ENCODE measurements around the gene ZNF618. TPM values are rescaled to one million over a fixed set of nuclear protein-coding genes. Genes with fewer than 3 reads are reported as not detected.

ZNF618 gene
- total and polyA plus RNA-seq, 9 donors = 8.2 to 28.9 (median 18.3) TPM

DNA sequence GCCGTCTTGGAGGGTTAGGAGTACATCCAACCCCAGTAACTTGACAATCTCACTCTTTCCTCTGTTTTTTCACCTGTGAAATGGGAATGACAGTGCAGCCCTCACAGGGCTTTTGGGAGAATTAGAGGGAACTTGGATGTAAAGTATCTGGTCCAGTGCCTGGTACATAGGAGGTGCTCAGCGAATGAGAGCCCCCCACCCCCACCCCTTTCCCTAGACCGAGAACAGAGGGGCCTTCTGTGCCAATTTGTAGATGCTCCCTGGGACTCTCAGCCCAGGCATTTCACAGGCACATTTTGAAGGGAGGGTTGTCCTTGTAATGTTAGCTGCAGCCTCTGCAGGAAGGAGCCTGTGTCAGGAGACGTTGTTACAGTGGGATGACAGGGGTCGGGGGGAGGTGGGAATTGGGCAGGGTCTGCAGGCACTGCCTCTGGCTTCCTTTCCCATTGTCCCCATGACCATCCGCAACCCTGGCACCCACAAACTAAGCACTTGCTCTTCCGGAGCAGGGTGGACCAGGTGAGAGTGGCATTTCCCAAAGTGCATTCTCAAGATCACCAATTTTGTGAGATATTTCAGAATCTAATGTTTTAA, 155.0 kb downstream of the ZNF618 start:
- H3K4me3 ChIP-seq = no peak overlapping the region
- H3K4me1 ChIP-seq (ENCODE audit: insufficient read depth) = peaks cover 3% of the 10 kb centered on the region
- no peaks in the 10 kb centered on the region for H3K9me3 ChIP-seq
- no peak overlapping the region for H3K27ac ChIP-seq
- H3K36me3 ChIP-seq = no peaks in the 10 kb centered on the region
- TF ChIP-seq POLR2A (IDR thresholded peaks at IDR 0.05) (no peak), CTCF (IDR thresholded peaks at IDR 0.05) (no peak), EP300 (IDR thresholded peaks at IDR 0.05) (no peak)
- no peak for DNase-seq
- no peaks in the 10 kb centered on the region for H3K27me3 ChIP-seq
- WGBS, 3 donors = 90 to 93% (median 91%) methylated on average over 7 of the region's 7 CpGs
- intact Hi-C loops (cut with DNase I) = loop anchor here in 2 of 4 donors (5.0 to 10.0 kb wide), 2 partner anchors 224 to 286 kb away; no protein-coding TSS in a partner anchor

DNA sequence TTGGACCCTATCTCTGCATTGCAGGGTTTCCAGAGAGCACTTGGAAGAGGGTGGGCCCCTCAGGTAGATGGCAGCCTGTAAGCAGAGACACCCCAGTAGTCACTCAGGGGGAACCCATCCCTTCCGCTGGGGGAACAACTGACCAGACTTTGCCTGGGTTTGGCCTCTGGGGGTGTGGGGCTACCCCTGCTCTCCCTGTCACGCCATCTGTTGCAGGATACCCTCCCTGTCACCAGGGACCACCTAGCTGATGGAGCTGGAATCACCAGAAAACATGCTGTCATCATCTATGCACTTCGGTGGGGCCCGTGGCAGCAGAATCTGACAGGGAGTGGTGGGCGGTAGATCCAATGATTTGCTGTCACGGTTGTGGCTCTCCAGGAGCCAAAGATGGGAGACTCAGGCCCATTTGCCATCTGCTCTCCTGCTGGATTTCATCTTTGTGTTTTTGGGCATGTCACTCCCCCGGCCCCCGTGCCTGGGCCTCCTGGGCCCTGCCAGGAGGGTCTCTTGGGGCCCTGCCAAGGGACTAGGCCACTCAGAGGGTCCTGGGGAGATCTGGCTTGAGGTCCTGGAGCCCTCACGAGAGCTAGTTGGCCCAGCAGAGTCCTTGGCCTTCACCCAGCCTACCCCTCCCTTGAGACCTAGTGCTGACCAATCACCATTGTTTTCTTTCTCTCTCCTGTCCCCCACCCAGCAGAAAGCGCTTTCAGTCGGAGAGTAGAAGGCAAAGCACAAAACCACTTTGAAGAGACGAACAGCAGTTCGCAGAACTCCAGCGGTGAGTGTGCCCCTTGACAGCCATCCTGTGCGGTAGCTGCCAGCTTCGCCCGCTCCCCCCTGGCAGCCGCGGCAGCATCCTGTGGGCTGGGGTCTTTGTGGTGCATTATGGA, 156.1 kb downstream of the ZNF618 start:
- no peaks in the 10 kb centered on the region for H3K36me3 ChIP-seq
- H3K4me3 ChIP-seq = no peak overlapping the region
- TF ChIP-seq CTCF (IDR thresholded peaks at IDR 0.05) (no peak), EP300 (IDR thresholded peaks at IDR 0.05) (no peak), POLR2A (IDR thresholded peaks at IDR 0.05) (no peak)
- intact Hi-C loops (cut with DNase I) = loop anchor here in 2 of 4 donors (5.0 to 10.0 kb wide), 2 partner anchors 225 to 287 kb away; no protein-coding TSS in a partner anchor
- no peaks in the 10 kb centered on the region for H3K27me3 ChIP-seq
- WGBS, 3 donors = 80 to 81% (median 81%) methylated on average over 19 of the region's 19 CpGs
- peak in 1 of 5 donors; percentile 25 for DNase-seq
- no peaks in the 10 kb centered on the region for H3K9me3 ChIP-seq
- no peak overlapping the region for H3K27ac ChIP-seq
- H3K4me1 ChIP-seq (ENCODE audit: insufficient read depth) = peaks cover 3% of the 10 kb centered on the region

GRCh38 chr9:114033397-114034103, 157.4 kb downstream of the ZNF618 start:
- Histone ChIP-seq H3K27me3 (no peaks in the 10 kb centered on the region), H3K4me3 (no peak overlapping the region), H3K27ac (no peak overlapping the region), H3K9me3 (no peaks in the 10 kb centered on the region), H3K4me1 (ENCODE audit: insufficient read depth) (peaks cover 3% of the 10 kb centered on the region), H3K36me3 (no peaks in the 10 kb centered on the region)
- peak in 4 of 5 donors; percentile 15 to 62 (median 47) for DNase-seq
- intact Hi-C loops (cut with DNase I) = loop anchor here in 2 of 4 donors (5.0 to 10.0 kb wide), 2 partner anchors 226 to 289 kb away; no protein-coding TSS in a partner anchor
- TF ChIP-seq POLR2A (IDR thresholded peaks at IDR 0.05) = no peak
- TF ChIP-seq EP300 (IDR thresholded peaks at IDR 0.05) = no peak
- peak in 1 of 3 donors; percentile 41 for TF ChIP-seq CTCF (IDR thresholded peaks at IDR 0.05)
- WGBS, 3 donors = 50 to 57% (median 55%) methylated on average over 12 of the region's 12 CpGs

GRCh38 chr9:114034196-114034595, 158.1 kb downstream of the ZNF618 start:
- no peak for TF ChIP-seq EP300 (IDR thresholded peaks at IDR 0.05)
- no peak for TF ChIP-seq POLR2A (IDR thresholded peaks at IDR 0.05)
- TF ChIP-seq CTCF (IDR thresholded peaks at IDR 0.05) = no peak
- Histone ChIP-seq H3K4me1 (ENCODE audit: insufficient read depth) (peaks cover 3% of the 10 kb centered on the region), H3K9me3 (no peaks in the 10 kb centered on the region), H3K4me3 (no peak overlapping the region), H3K27ac (no peak overlapping the region), H3K36me3 (no peaks in the 10 kb centered on the region), H3K27me3 (no peaks in the 10 kb centered on the region)
- 88 to 96% (median 91%) methylated on average over 10 of the region's 10 CpGs for WGBS, 3 donors
- intact Hi-C loops (cut with DNase I) = loop anchor here in 2 of 4 donors (5.0 to 10.0 kb wide), 2 partner anchors 227 to 289 kb away; no protein-coding TSS in a partner anchor
- DNase-seq = peak in 1 of 5 donors; percentile 7

Data from ovary (tissue), 9 donors.